Measurements from ENCODE around the gene EIF2S1.

DNA sequence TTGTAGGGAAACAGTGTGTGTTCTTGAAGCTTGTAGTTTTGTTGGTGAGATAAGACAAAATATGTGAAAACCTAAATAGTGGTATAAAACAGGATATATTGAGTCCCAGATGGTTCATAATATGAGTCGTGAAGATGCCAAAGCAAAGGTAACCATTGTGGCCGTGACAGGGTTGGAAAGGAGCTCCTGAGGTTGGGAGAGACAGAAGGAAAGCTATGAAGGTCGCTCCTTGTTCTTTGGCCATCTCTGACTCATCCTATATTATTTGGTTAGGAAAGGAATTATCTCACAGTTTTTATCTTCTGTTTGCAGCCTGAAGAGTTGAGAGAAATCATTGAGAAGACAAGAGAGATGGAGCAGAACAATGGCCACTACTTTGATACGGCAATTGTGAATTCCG lies 27.7 kb upstream of the EIF2S1 start:
- TF ChIP-seq, protein P1, sequence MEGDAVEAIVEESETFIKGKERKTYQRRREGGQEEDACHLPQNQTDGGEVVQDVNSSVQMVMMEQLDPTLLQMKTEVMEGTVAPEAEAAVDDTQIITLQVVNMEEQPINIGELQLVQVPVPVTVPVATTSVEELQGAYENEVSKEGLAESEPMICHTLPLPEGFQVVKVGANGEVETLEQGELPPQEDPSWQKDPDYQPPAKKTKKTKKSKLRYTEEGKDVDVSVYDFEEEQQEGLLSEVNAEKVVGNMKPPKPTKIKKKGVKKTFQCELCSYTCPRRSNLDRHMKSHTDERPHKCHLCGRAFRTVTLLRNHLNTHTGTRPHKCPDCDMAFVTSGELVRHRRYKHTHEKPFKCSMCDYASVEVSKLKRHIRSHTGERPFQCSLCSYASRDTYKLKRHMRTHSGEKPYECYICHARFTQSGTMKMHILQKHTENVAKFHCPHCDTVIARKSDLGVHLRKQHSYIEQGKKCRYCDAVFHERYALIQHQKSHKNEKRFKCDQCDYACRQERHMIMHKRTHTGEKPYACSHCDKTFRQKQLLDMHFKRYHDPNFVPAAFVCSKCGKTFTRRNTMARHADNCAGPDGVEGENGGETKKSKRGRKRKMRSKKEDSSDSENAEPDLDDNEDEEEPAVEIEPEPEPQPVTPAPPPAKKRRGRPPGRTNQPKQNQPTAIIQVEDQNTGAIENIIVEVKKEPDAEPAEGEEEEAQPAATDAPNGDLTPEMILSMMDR (IDR thresholded peaks at IDR 0.05): no peak
- TF ChIP-seq EZH2phosphoT487 (IDR thresholded peaks at IDR 0.05): no peak
